Ovary (tissue), 9 donors: ENCODE results near the gene CACNA1F. TPM values are rescaled to one million over a fixed set of nuclear protein-coding genes. Genes with fewer than 3 reads are reported as not detected.

Source experiments
- DNase-seq, 5 donors: peaks; one replicate each; pipeline ENCODE4 v3.0.0-alpha.2; 2019 to 2020
- H3K27ac ChIP-seq, 2 donors: fragments of 200-600 bp; one replicate each; pipeline versions ENCODE4 v1.5.1 to v1.8.0; 2019 to 2022
- H3K27me3 ChIP-seq: fragments of 200-600 bp; one replicate; pipeline ENCODE4 v1.8.0; 2022
- H3K36me3 ChIP-seq: fragments of 200-600 bp; sonication (generic); one replicate; pipeline ENCODE4 v1.5.1; 2019
- H3K4me1 ChIP-seq: one replicate; pipeline ENCODE4 v1.8.1; 2013; ENCODE audit warnings: mild to moderate bottlenecking, moderate library complexity; ENCODE audit not compliant: insufficient read depth
- H3K4me3 ChIP-seq: fragments of 200-600 bp; sonication (generic); one replicate; pipeline ENCODE4 v1.5.1; 2017
- H3K9me3 ChIP-seq, 2 donors: fragments of 200-600 bp in 1 of 2; sonication (generic) in 1 of 2; one replicate each; pipeline versions ENCODE4 v1.5.1 to v1.8.1; 2013 to 2019; ENCODE audit warnings: mild to moderate bottlenecking in 1 of 2, moderate library complexity in 1 of 2
- EP300 ChIP-seq: sonication (generic); formaldehyde crosslinking; IDR thresholded peaks from one replicate; pipeline ENCODE4 v1.6.1; 2017; ENCODE audit warnings: antibody characterized with exemption
- POLR2A ChIP-seq: fragments of 450-650 bp; IDR thresholded peaks from one replicate; pipeline ENCODE4 v1.6.1; 2017; ENCODE audit warnings: antibody characterized with exemption, mild to moderate bottlenecking, moderate library complexity
- WGBS, 3 donors: extraction: QIAGEN DNeasy Blood & Tissue Kit in 1 of 3; methylation state at CpG; one replicate each; pipeline versions ENCODE4 v1.1.5 to v1.1.7; 2013 to 2017; 5-methylcytosine and 5-hydroxymethylcytosine counted together
- intact Hi-C, 4 donors: fragments of 100-400 bp; cut with DNase I; formaldehyde crosslinking; loops; one replicate each; pipeline versions ENCODE4 v1.11.0 to v1.15.1; 2022 to 2023
- polyA plus RNA-seq, 2 donors: library from polyadenylated mRNA; stranded (reverse); fragments of 200-250 nt in 1 of 2; fragments of 350-450 nt in 1 of 2; fragmentation: Illumina TruSeq in 1 of 2; extraction: RNeasy Lipid Tissue Mini Kit (QIAGEN cat#74804) in 1 of 2; gene quantifications; one replicate each; pipeline ENCODE4 v1.2.3, GENCODE V29; 2013 to 2014
- total RNA-seq, 7 donors: library from RNA; depleted of rRNA in 2 of 7; stranded (reverse); fragments of >200 nt in 2 of 7; fragmentation: NEBNext Ultra II Directional in 3 of 7; extraction: Animal tissue kit (Norgen Biotek cat#: 25700) in 3 of 7; gene quantifications; one replicate each; pipeline versions ENCODE4 v1.1.0 to v1.2.4, GENCODE V29; 2016 to 2023
- TF ChIP-seq, protein P1 (sequence below), 3 donors: fragments of 450-650 bp in 2 of 3; fragments of 200-600 bp in 1 of 3; IDR thresholded peaks; one replicate each; pipeline versions ENCODE4 v1.5.1 to v1.8.0; 2016 to 2022; ENCODE audit warnings: antibody characterized with exemption in 3 of 3, mild to moderate bottlenecking in 1 of 3
- donor health status: DM: no; HTN: no; CAD: no; lungs with moderate emphysema.
- donor health status: DM: no; HTN: no; CAD: no.
- donor health status: Bipolar disorder and iron deficiency.
- donor health status: DM: yes; HTN: yes; CAD: no.
- donor health status: DM: no; HTN: no; CAD: no.
- donor health status: DM: yes; HTN: yes; CAD: no.

Gene CACNA1F
- total and polyA plus RNA-seq, 9 donors, result 0.02 to 0.32 (median 0.15) TPM; not detected in 2

DNA sequence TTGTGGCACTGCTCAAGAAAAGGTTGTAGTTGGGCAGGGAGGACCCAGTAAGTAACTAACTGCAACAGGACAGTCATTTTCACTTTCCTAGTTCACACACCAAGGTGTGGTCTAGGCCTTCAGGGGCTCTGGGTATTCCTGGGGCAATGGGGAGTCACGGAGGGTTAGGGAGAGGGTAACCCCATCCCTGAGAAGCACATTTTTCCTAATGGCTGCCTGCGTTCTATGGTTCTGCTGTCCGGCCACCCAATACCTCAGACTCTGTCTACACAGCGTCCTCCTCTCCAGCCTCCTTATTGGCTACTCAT, 35.5 kb upstream of the CACNA1F start:
- Histone ChIP-seq H3K36me3 (no peaks in the 10 kb centered on the region), H3K9me3 (no peaks in the 10 kb centered on the region), H3K4me1 (peaks cover 6% of the 10 kb centered on the region), H3K27me3 (no peaks in the 10 kb centered on the region), H3K27ac (peak overlapping the region; percentile 81 to 95), H3K4me3 (peak overlapping the region; percentile 27)
- intact Hi-C loops, result no loop called here
- TF ChIP-seq, protein P1, sequence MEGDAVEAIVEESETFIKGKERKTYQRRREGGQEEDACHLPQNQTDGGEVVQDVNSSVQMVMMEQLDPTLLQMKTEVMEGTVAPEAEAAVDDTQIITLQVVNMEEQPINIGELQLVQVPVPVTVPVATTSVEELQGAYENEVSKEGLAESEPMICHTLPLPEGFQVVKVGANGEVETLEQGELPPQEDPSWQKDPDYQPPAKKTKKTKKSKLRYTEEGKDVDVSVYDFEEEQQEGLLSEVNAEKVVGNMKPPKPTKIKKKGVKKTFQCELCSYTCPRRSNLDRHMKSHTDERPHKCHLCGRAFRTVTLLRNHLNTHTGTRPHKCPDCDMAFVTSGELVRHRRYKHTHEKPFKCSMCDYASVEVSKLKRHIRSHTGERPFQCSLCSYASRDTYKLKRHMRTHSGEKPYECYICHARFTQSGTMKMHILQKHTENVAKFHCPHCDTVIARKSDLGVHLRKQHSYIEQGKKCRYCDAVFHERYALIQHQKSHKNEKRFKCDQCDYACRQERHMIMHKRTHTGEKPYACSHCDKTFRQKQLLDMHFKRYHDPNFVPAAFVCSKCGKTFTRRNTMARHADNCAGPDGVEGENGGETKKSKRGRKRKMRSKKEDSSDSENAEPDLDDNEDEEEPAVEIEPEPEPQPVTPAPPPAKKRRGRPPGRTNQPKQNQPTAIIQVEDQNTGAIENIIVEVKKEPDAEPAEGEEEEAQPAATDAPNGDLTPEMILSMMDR (IDR thresholded peaks at IDR 0.05), result no peak
- no peak for TF ChIP-seq EP300
- TF ChIP-seq POLR2A, result no peak
- 37 to 42% (median 39%) methylated on average over 4 of the region's 4 CpGs for WGBS, 3 donors
- no peak for DNase-seq

DNA sequence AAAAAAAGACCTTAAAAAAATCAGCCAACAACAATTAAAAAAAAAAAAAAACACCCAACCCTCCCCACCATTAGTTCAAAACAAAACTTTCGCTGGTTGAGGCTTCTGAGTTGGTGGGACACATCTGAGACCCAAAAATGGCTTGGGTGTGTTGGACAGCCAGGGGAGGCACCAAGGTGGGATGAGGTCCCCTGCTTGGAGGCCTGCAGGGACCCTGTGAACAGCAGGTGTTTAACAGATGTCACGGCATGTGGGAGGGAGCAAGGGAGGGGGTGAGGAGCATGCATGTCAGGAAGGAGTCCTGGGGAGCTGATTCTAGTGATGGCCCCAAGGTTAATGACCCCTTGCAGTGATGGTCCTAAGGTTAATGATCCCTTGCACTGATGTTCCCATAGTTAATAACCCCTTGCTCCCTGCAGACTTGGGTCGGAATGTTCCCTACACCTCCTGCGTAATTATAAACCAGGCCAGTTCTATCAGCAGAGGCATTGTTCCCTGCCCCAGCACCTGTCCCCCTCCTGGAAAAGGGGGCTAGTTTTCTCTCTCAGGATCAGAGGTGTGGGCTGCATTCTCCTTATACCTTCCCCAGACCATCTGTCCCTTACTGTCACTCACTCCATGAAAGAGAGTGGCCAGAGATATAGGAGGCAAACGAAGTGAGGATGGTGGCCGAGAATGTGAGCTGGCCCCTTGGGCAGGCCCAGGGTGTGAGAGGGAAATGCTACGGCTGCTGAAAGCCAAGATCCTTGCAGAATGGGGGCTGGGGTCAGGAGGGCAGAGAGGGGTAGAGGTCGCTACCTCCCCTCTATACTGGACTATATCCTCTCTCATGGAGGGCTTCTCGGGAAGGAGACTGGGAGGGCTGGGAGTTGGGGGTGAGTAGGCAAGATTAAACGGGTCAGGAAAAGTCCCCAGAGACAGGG, 33.6 kb upstream of the CACNA1F start:
- H3K9me3 ChIP-seq, result no peaks in the 10 kb centered on the region
- DNase-seq, result no peak
- H3K27me3 ChIP-seq, result no peaks in the 10 kb centered on the region
- peaks cover 6% of the 10 kb centered on the region for H3K4me1 ChIP-seq
- TF ChIP-seq EP300 (no peak), POLR2A (no peak)
- TF ChIP-seq, protein P1 (IDR thresholded peaks at IDR 0.05), result no peak
- no peak overlapping the region for H3K4me3 ChIP-seq
- WGBS, 3 donors, result 66 to 67% (median 67%) methylated on average over 10 of the region's 10 CpGs
- intact Hi-C loops, result no loop called here
- no peaks in the 10 kb centered on the region for H3K36me3 ChIP-seq
- H3K27ac ChIP-seq, result no peak overlapping the region

DNA sequence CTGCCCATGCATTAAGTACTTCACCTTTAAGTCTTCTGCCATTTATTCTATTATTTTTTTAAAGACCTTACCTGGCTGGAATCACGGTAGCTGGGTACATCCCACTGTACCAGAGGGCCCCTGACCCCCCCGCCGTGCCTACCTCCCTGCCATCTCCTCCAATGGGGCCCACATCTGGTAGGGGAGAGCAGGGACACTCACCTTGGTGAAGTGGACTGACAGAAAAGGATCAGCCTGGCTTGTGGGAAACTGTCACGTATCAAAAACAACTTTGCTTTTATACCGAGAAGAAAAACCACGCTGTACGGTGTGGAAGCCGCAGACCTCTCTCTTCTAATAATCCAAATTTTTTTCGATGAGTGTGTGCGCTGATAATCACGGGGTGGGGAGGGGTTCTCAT, 31.3 kb upstream of the CACNA1F start, which contains the start of gene FOXP3:
Gene FOXP3, minus strand, starts transcription at position 251 of the 400 bp plus-strand sequence. CDS start 6,205 bp downstream, outside the sequence.
- Histone ChIP-seq H3K36me3 (no peaks in the 10 kb centered on the region), H3K27me3 (no peaks in the 10 kb centered on the region), H3K4me1 (no peaks in the 10 kb centered on the region), H3K9me3 (no peaks in the 10 kb centered on the region), H3K4me3 (no peak within 1 kb of the TSS), H3K27ac (no peak within 1 kb of the TSS)
- 76 to 82% (median 81%) methylated on average over 11 of the region's 11 CpGs for WGBS, 3 donors
- intact Hi-C loops, result no loop called here
- DNase-seq, result no peak
- TF ChIP-seq, protein P1 (IDR thresholded peaks at IDR 0.05), result no peak
- TF ChIP-seq POLR2A (no peak), EP300 (no peak)

DNA sequence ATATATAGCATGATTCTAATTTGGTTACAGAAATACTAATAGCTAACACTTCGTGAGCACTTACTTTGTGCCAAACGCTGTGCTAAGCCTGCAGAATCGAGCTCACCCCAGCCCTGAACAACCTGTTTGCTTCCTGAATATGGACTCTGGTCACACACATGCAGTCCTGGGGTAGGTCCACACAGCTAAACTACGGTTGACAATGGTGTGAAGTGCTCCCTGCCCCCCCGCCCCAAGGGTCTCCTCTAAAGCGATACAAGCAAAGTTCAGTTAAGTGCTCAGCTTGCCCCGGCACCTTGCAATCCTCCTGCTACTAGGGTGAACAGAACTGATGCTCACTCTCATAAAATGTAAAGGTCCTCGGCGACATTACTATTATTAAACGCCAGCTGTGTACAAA, 30.5 kb upstream of the CACNA1F start:
- Histone ChIP-seq H3K27ac (no peak overlapping the region), H3K27me3 (no peaks in the 10 kb centered on the region), H3K4me1 (no peaks in the 10 kb centered on the region), H3K9me3 (no peaks in the 10 kb centered on the region), H3K4me3 (no peak overlapping the region), H3K36me3 (no peaks in the 10 kb centered on the region)
- no peak for DNase-seq
- TF ChIP-seq POLR2A (no peak), EP300 (no peak)
- TF ChIP-seq, protein P1 (IDR thresholded peaks at IDR 0.05), result no peak
- intact Hi-C loops, result no loop called here
- WGBS, 3 donors, result 74 to 84% (median 82%) methylated on average over 10 of the region's 10 CpGs
